HG02571 (cell line): ENCODE measurements around the gene JADE2.

Experiments used
- ATAC-seq: cut with Tn5 transposase; IDR thresholded peaks from one replicate; pipeline ENCODE4 v1.9.1; 2021; ENCODE audit warnings: mild to moderate bottlenecking, moderate library complexity; ENCODE audit not compliant: unreplicated experiment

The JADE2 gene

DNA sequence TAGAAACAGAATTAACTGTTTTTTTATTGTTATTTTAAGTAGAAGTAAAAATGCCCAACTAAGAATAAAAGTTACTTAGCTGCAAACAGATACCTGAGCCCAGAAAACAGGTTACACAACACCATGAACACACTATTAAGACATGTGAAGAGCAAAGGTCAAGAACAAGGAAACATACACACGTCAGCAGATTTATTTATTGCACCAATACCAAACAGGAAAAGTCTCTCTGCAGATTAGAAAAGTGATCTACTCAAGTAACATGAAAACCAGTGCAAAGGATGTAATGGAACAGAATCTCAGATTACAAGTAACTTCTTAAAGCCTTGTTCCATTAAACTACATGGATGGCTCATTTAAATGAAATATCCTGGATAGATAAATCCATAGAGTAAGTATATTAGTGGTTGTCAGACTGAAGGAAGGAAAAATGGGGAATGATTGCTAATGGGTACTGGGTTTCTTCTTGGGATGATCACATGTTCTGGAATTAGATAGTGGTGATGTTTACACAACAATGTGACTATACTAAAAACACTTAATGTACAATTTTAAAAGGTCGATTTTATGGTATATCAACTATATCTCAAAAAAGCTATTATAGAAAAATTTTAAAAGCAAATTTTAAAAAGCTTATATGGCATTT lies 101.0 kb downstream of the JADE2 start:
- no peak for ATAC-seq
